Caco-2 (cell line): Measurements from ENCODE around the gene SRPK2. TPM values are rescaled to one million over a fixed set of nuclear protein-coding genes. Genes with fewer than 3 reads are reported as not detected.
A peak's percentile ranks its signal among the peaks of the same experiment; 100 is the strongest.

Experiments used
- BruUV-seq: library from RNA; stranded (reverse); fragments of 400-500 nt; replicated peaks from 2 replicates; lab custom pipeline; 2021; lab: Mats Ljungman, UMichigan
- CTCF ChIA-PET: fragments of 300-600 bp; sonication (Branson Sonifier 250); formaldehyde crosslinking; loops from one replicate; lab custom pipeline; 2022; ENCODE audit warnings: antibody characterized with exemption; lab: Charles Lee
- POLR2A ChIA-PET: fragments of 300-600 bp; sonication (Branson Sonifier 250); formaldehyde crosslinking; loops from one replicate; lab custom pipeline; 2022; ENCODE audit warnings: antibody characterized with exemption; lab: Charles Lee
- DNase-seq, 2 experiments: peaks; one replicate each; pipeline versions ENCODE4 v3.0.0 to v3.0.0-alpha.2; 2020 to 2022
- H3K27me3 ChIP-seq: replicated peaks from 2 replicates; pipeline ENCODE4 v1.6.0; 2011; ENCODE audit warnings: low read length; ENCODE audit not compliant: control insufficient read depth, insufficient read depth
- H3K36me3 ChIP-seq: 2 replicates; pipeline ENCODE4 v1.5.1; 2011; ENCODE audit warnings: low read length; ENCODE audit not compliant: control insufficient read depth, insufficient read depth
- H3K4me1 ChIP-seq: fragments of 250-450 bp; sonication (Bioruptor Pico); 2 replicates; pipeline ENCODE4 v1.5.1; 2020; ENCODE audit warnings: mild to moderate bottlenecking
- H3K4me3 ChIP-seq: 2 replicates; pipeline ENCODE4 v1.5.1; 2011; ENCODE audit warnings: low read depth, mild to moderate bottlenecking, control low read depth, low read length
- H3K9me3 ChIP-seq: fragments of 250-450 bp; sonication (Bioruptor Pico); 2 replicates; pipeline ENCODE4 v1.5.1; 2020; ENCODE audit warnings: mild to moderate bottlenecking, moderate library complexity
- H3K27ac Mint-ChIP-seq: one replicate; pipeline ENCODE4 v1.8.0; 2022; ENCODE audit warnings: mixed read lengths; ENCODE audit not compliant: unreplicated experiment
- H3K27me3 Mint-ChIP-seq: one replicate; pipeline ENCODE4 v1.8.0; 2022; ENCODE audit warnings: mixed read lengths; ENCODE audit not compliant: insufficient read depth, unreplicated experiment
- H3K36me3 Mint-ChIP-seq: one replicate; pipeline ENCODE4 v1.8.0; 2022; ENCODE audit warnings: mild to moderate bottlenecking, mixed read lengths; ENCODE audit not compliant: insufficient read depth, unreplicated experiment
- H3K4me1 Mint-ChIP-seq: one replicate; pipeline ENCODE4 v1.8.0; 2022; ENCODE audit warnings: low read depth, mixed read lengths; ENCODE audit not compliant: unreplicated experiment
- H3K4me3 Mint-ChIP-seq: one replicate; pipeline ENCODE4 v1.8.0; 2022; ENCODE audit warnings: mild to moderate bottlenecking, moderate library complexity, mixed read lengths; ENCODE audit not compliant: unreplicated experiment
- H3K9me3 Mint-ChIP-seq: one replicate; pipeline ENCODE4 v1.8.0; 2022; ENCODE audit warnings: mixed read lengths; ENCODE audit not compliant: unreplicated experiment
- CTCF ChIP-seq, 2 experiments: fragments of 200-600 bp in 1 of 2; IDR thresholded peaks; 1 replicate in 1 of 2; 2 replicates in 1 of 2; pipeline versions ENCODE4 v1.5.1 to v1.8.0; 2011 to 2022; ENCODE audit warnings: antibody characterized with exemption in 1 of 2, control low read depth in 1 of 2, inconsistent platforms in 1 of 2, low read depth in 1 of 2, low read length in 1 of 2, mild to moderate bottlenecking in 1 of 2, moderate library complexity in 1 of 2; ENCODE audit not compliant: insufficient read depth in 1 of 2, severe bottlenecking in 1 of 2, unreplicated experiment in 1 of 2
- intact Hi-C: fragments of 100-400 bp; cut with micrococcal nuclease; formaldehyde crosslinking; loops from one replicate; pipeline ENCODE4 v1.10.0; 2022; ENCODE audit not compliant: unreplicated experiment
- total RNA-seq: library from RNA; stranded (reverse); gene quantifications from 2 replicates; pipeline ENCODE4 v1.2.3, GENCODE V29; 2022

SRPK2 gene
- total RNA-seq, 1 experiment from 2014 or later = 39.9 TPM

DNA sequence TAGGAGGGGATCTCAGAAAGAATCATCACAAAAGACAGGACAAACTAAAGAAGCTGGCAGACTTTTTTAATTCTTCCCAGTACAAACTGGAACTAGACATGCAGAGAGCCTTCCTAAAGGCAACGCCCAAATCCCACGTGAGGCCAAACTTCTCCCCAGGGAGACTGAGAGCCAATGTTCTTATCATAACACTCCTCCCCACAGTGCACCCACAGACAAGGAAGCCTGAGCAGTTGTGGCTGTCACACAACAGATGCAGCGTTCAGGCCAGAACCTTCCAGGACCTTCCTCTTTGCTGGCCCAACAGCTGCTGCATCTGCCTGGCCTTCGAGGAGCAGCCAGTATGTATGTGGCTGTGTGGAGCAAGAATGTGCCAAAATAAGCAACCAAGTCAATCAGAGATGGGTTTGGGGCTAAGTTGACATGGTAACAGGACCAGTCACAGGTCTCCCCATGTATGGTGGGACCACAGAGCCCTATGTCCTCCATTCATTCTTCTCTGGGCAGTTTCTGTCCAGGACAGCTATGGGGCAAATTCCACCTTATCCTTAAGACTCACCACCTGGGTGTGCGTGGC is 34.9 kb downstream of the SRPK2 start:
- H3K27ac Mint-ChIP-seq = peak overlapping the region; percentile 55
- BruUV-seq = no TSS peak
- ChIA-PET POLR2A (no interaction called here), CTCF (no interaction called here)
- intact Hi-C loops = no loop called here
- no peak for DNase-seq
- peaks cover 18% of the 10 kb centered on the region for H3K4me1 Mint-ChIP-seq
- no peaks in the 10 kb centered on the region for H3K9me3 ChIP-seq
- H3K4me3 ChIP-seq = no peak overlapping the region
- peaks cover 6% of the 10 kb centered on the region for H3K36me3 Mint-ChIP-seq
- peaks cover 6% of the 10 kb centered on the region; the same call in 1 of the 2 replicates for H3K4me1 ChIP-seq
- no peaks in the 10 kb centered on the region for H3K27me3 Mint-ChIP-seq
- H3K36me3 ChIP-seq = no peaks in the 10 kb centered on the region
- H3K4me3 Mint-ChIP-seq = no peak overlapping the region
- H3K9me3 Mint-ChIP-seq = no peaks in the 10 kb centered on the region
- no peaks in the 10 kb centered on the region for H3K27me3 ChIP-seq
- TF ChIP-seq CTCF (IDR thresholded peaks at IDR 0.05; ENCODE audit: insufficient read depth in 1 of 2, low read depth in 1 of 2, low read length in 1 of 2, severe bottlenecking in 1 of 2, unreplicated experiment in 1 of 2) = no peak

DNA sequence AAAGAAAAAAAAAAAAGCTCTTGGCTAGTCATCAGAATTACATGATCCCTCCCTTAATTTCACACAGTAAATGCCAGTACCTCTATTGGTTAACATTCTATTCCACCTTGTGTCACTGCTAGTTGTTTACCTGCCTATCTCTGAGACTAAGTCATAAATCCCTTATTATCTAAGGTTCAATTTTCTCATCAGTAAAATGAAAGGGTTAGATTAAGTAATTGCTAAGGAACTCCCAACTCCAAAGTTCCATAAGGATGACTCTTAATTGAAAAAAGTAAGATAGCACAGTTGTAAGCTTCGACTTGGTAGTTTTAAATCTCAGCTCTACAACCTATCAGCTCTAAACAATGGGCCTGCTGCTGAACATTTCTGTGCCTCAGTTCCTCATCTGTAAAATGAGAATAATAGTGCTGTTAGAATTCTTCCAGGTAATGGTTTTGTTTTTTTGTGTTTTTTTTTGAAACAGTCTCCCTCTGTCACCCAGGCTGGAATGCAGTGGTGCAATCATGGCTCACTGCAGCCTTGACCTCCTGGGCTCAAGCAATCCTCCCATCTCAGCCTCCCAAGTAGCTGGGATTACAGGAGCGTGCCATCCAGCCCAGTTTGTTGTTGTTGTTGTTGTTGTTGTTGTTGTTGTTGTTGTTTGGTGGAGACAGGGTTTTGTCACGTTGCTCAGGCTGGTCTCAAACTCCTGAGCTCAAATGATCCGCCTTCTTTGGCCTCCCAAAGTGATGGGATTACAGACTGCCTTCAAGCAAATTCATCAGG is 35.6 kb downstream of the SRPK2 start:
- Mint-ChIP-seq H3K4me1 (peaks cover 11% of the 10 kb centered on the region), H3K27me3 (no peaks in the 10 kb centered on the region), H3K36me3 (peaks cover 6% of the 10 kb centered on the region), H3K27ac (peak overlapping the region; percentile 55), H3K4me3 (no peak overlapping the region), H3K9me3 (no peaks in the 10 kb centered on the region)
- ChIA-PET CTCF (no interaction called here), POLR2A (no interaction called here)
- TF ChIP-seq CTCF (IDR thresholded peaks at IDR 0.05; ENCODE audit: insufficient read depth in 1 of 2, low read depth in 1 of 2, low read length in 1 of 2, severe bottlenecking in 1 of 2, unreplicated experiment in 1 of 2) = no peak
- Histone ChIP-seq H3K36me3 (no peaks in the 10 kb centered on the region), H3K4me3 (no peak overlapping the region), H3K9me3 (no peaks in the 10 kb centered on the region), H3K27me3 (no peaks in the 10 kb centered on the region), H3K4me1 (peaks cover 6% of the 10 kb centered on the region; the same call in 1 of the 2 replicates)
- no peak for DNase-seq
- intact Hi-C loops = no loop called here
- no TSS peak for BruUV-seq

DNA sequence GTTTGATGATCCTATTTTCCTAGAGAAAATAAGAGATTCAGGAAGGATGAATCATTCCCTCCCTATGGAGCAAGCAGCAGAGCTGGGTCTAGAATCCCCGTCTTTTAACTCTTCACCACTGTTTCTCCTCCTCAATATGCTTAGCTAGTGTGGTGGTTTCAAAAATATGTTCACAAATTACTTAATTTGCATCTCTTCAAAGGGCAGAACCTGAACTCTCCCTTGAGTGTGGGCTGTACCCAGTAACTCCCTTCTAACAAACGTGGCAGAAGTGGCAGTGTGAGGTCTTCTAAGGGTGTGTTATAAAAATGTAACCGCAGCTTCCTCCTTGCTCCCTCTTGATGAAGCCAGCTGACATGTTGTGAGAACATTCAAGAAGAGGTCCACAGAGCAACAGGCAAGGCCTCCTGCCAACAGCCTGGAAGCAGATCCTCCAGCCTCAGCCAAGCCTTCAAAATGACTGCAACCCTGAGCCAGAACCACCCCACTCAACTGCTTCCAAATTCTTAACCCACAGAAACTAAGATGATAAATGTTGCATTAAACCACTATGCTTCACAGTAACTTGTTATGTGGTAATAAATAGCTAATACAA is 36.6 kb downstream of the SRPK2 start:
- BruUV-seq = no TSS peak
- no peak overlapping the region for H3K4me3 Mint-ChIP-seq

More for the DNA sequence above, 36.6 kb downstream of the SRPK2 start:
- ChIA-PET CTCF (no interaction called here), POLR2A (no interaction called here)
- no peak overlapping the region for H3K4me3 ChIP-seq
- Mint-ChIP-seq H3K4me1 (peaks cover 11% of the 10 kb centered on the region), H3K36me3 (peaks cover 2% of the 10 kb centered on the region), H3K27ac (no peak overlapping the region), H3K9me3 (no peaks in the 10 kb centered on the region), H3K27me3 (no peaks in the 10 kb centered on the region)
- H3K9me3 ChIP-seq = no peaks in the 10 kb centered on the region
- no peak for TF ChIP-seq CTCF (IDR thresholded peaks at IDR 0.05; ENCODE audit: insufficient read depth in 1 of 2, low read depth in 1 of 2, low read length in 1 of 2, severe bottlenecking in 1 of 2, unreplicated experiment in 1 of 2)
- intact Hi-C loops = no loop called here
- DNase-seq = no peak
- no peaks in the 10 kb centered on the region for H3K27me3 ChIP-seq
- peaks cover 6% of the 10 kb centered on the region; the same call in 1 of the 2 replicates for H3K4me1 ChIP-seq
- no peaks in the 10 kb centered on the region for H3K36me3 ChIP-seq
